ENCODE measurements around the gene COLEC11. TPM values are rescaled to one million over a fixed set of nuclear protein-coding genes. Genes with fewer than 3 reads are reported as not detected.

COLEC11 gene
- total and polyA plus RNA-seq, 2 of the 13 experiments (the other 11 are each of a cell fraction or from before 2014, with no cell fraction given): 1.5 to 3.0 TPM

- TF ChIP-seq ZBTB14 (CRISPR knock-in tag; IDR thresholded peaks at IDR 0.05) (no peak), POLR2AphosphoS5 (IDR thresholded peaks at IDR 0.05; ENCODE audit: low read depth, low read length) (no peak), ZNF616 (CRISPR knock-in tag; IDR thresholded peaks at IDR 0.05; ENCODE audit: low read depth) (no peak), ZFY (CRISPR knock-in tag; IDR thresholded peaks at IDR 0.05) (peak; percentile 53), CENPX (CRISPR knock-in tag; IDR thresholded peaks at IDR 0.05) (no peak), RORA (CRISPR knock-in tag; IDR thresholded peaks at IDR 0.05) (no peak), SOX13 (IDR thresholded peaks at IDR 0.05) (no peak), SOX13 (CRISPR knock-in tag; conservative IDR thresholded peaks at IDR 0.05 in 1 of 2, IDR thresholded peaks at IDR 0.05 in 1 of 2) (peak in 1 of 2 experiments; percentile 19; a peak in 1 of 4 replicates), CHD4 (IDR thresholded peaks at IDR 0.05; ENCODE audit: borderline replicate concordance, low read length) (no peak), TFE3 (CRISPR knock-in tag; IDR thresholded peaks at IDR 0.05) (no peak), ZNF577 (CRISPR knock-in tag; IDR thresholded peaks at IDR 0.05; ENCODE audit: borderline replicate concordance, low read depth) (no peak), PCBP1 (IDR thresholded peaks at IDR 0.05; ENCODE audit: borderline replicate concordance, low read depth, low read length) (peak; percentile 65; the same call in 1 of the 2 replicates), BCL6 (CRISPR knock-in tag; IDR thresholded peaks at IDR 0.05) (0 out of 2 replicates have a peak, but pooled peaks have one; percentile 3), MYNN (CRISPR knock-in tag; IDR thresholded peaks at IDR 0.05; ENCODE audit: low read depth) (no peak), RFX5 (IDR thresholded peaks at IDR 0.05; ENCODE audit: low read depth, low read length) (0 out of 2 replicates have a peak, but pooled peaks have one; percentile 12), SRSF9 (IDR thresholded peaks at IDR 0.05; ENCODE audit: borderline replicate concordance, insufficient read depth, low read depth, low read length, poor library complexity, severe bottlenecking) (no peak)
- TF ChIP-seq, protein P1, sequence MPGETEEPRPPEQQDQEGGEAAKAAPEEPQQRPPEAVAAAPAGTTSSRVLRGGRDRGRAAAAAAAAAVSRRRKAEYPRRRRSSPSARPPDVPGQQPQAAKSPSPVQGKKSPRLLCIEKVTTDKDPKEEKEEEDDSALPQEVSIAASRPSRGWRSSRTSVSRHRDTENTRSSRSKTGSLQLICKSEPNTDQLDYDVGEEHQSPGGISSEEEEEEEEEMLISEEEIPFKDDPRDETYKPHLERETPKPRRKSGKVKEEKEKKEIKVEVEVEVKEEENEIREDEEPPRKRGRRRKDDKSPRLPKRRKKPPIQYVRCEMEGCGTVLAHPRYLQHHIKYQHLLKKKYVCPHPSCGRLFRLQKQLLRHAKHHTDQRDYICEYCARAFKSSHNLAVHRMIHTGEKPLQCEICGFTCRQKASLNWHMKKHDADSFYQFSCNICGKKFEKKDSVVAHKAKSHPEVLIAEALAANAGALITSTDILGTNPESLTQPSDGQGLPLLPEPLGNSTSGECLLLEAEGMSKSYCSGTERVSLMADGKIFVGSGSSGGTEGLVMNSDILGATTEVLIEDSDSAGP (CRISPR knock-in tag; IDR thresholded peaks at IDR 0.05; ENCODE audit: borderline replicate concordance): peak; percentile 53; the same call in 1 of the 2 replicates
- TF ChIP-seq, protein P2, sequence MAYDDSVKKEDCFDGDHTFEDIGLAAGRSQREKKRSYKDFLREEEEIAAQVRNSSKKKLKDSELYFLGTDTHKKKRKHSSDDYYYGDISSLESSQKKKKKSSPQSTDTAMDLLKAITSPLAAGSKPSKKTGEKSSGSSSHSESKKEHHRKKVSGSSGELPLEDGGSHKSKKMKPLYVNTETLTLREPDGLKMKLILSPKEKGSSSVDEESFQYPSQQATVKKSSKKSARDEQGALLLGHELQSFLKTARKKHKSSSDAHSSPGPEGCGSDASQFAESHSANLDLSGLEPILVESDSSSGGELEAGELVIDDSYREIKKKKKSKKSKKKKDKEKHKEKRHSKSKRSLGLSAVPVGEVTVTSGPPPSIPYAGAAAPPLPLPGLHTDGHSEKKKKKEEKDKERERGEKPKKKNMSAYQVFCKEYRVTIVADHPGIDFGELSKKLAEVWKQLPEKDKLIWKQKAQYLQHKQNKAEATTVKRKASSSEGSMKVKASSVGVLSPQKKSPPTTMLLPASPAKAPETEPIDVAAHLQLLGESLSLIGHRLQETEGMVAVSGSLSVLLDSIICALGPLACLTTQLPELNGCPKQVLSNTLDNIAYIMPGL (CRISPR knock-in tag; IDR thresholded peaks at IDR 0.05; ENCODE audit: borderline replicate concordance in 1 of 2, low read depth in 1 of 2): no peak
- TF ChIP-seq, protein P3, sequence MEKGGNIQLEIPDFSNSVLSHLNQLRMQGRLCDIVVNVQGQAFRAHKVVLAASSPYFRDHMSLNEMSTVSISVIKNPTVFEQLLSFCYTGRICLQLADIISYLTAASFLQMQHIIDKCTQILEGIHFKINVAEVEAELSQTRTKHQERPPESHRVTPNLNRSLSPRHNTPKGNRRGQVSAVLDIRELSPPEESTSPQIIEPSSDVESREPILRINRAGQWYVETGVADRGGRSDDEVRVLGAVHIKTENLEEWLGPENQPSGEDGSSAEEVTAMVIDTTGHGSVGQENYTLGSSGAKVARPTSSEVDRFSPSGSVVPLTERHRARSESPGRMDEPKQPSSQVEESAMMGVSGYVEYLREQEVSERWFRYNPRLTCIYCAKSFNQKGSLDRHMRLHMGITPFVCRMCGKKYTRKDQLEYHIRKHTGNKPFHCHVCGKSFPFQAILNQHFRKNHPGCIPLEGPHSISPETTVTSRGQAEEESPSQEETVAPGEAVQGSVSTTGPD (CRISPR knock-in tag; IDR thresholded peaks at IDR 0.05): peak; percentile 43; the same call in 1 of the 2 replicates
Observed at GRCh38 chr2:3656762-3657721, 62.1 kb downstream of the COLEC11 start (continued).
